ENCODE data around the gene XCR1.
"Not testable (repeated sequence)": the region's sequence is repeated elsewhere in the genome, so short reads cannot be mapped to it uniquely, and the experiment has no call there.

XCR1 gene

GRCh38 chr3:46027021-46027705 lies at the start of gene XCR1:
Gene XCR1 (minus strand): TSS chr3:46027483. CDS start chr3:46021947, 5,536 bp downstream.
- no peak for DNase-seq

GRCh38 chr3:46076606-46077005 lies 49.3 kb upstream of the XCR1 start:
- peak in 1 of 2 donors; percentile 63 for DNase-seq

GRCh38 chr3:46075816-46076215 lies 48.5 kb upstream of the XCR1 start:
- no peak for DNase-seq

GRCh38 chr3:46071222-46071858 lies 44.1 kb upstream of the XCR1 start:
- no peak for DNase-seq

GRCh38 chr3:46070595-46071093 lies 43.4 kb upstream of the XCR1 start:
- DNase-seq = peak in 1 of 2 donors; percentile 42

- DNase-seq = no peak
Measured at GRCh38 chr3:46068501-46068900, 41.2 kb upstream of the XCR1 start.

GRCh38 chr3:46067401-46067800 lies 40.1 kb upstream of the XCR1 start:
- DNase-seq = no peak

GRCh38 chr3:46065750-46066256 lies 38.5 kb upstream of the XCR1 start:
- DNase-seq = no peak

GRCh38 chr3:46065294-46065705 lies 38.0 kb upstream of the XCR1 start:
- DNase-seq = no peak

- no peak for DNase-seq
Measured at GRCh38 chr3:46062679-46063078, 35.4 kb upstream of the XCR1 start.

GRCh38 chr3:46061887-46062286 lies 34.6 kb upstream of the XCR1 start:
- DNase-seq = no peak

- peak; percentile 53 to 74 for DNase-seq
Measured at GRCh38 chr3:46061108-46061720, 33.9 kb upstream of the XCR1 start.

GRCh38 chr3:46060551-46060950 lies 33.3 kb upstream of the XCR1 start:
- DNase-seq = no peak

- DNase-seq = peak; percentile 80 to 84
Measured at GRCh38 chr3:46059432-46059831, 32.1 kb upstream of the XCR1 start.

GRCh38 chr3:46058981-46059380 lies 31.7 kb upstream of the XCR1 start:
- DNase-seq = no peak

GRCh38 chr3:46057716-46058115 lies 30.4 kb upstream of the XCR1 start:
- no peak for DNase-seq

- no peak for DNase-seq
Measured at GRCh38 chr3:46056686-46057085, 29.4 kb upstream of the XCR1 start.

GRCh38 chr3:46053761-46054515 lies 26.7 kb upstream of the XCR1 start:
- peak in 1 of 2 donors; percentile 39 for DNase-seq

- DNase-seq = not testable (repeated sequence)
Measured at GRCh38 chr3:46053265-46053664, 26.0 kb upstream of the XCR1 start.

- no peak for DNase-seq
Measured at GRCh38 chr3:46052531-46052930, 25.2 kb upstream of the XCR1 start.

GRCh38 chr3:46049093-46049492 lies 21.8 kb upstream of the XCR1 start:
- DNase-seq = no peak

GRCh38 chr3:46046231-46046630 lies 18.9 kb upstream of the XCR1 start:
- DNase-seq = not testable (repeated sequence)

- no peak for DNase-seq
Measured at GRCh38 chr3:46038916-46039315, 11.6 kb upstream of the XCR1 start.
